NCI-H748 (cell line): ENCODE measurements around the gene MOXD1.
A peak's percentile ranks its signal among the peaks of the same experiment; 100 is the strongest.

Source experiments
- DNase-seq: peaks from one replicate; lab custom pipeline; 2025; ENCODE audit not compliant: unreplicated experiment; lab: John Stamatoyannopoulos, UW

MOXD1 gene

GRCh38 chr6:132400555-132400882 is 756 bp downstream of the MOXD1 start:
- DNase-seq, result peak; percentile 55

GRCh38 chr6:132399376-132400074 is 1.8 kb downstream of the MOXD1 start:
- no peak for DNase-seq

DNA sequence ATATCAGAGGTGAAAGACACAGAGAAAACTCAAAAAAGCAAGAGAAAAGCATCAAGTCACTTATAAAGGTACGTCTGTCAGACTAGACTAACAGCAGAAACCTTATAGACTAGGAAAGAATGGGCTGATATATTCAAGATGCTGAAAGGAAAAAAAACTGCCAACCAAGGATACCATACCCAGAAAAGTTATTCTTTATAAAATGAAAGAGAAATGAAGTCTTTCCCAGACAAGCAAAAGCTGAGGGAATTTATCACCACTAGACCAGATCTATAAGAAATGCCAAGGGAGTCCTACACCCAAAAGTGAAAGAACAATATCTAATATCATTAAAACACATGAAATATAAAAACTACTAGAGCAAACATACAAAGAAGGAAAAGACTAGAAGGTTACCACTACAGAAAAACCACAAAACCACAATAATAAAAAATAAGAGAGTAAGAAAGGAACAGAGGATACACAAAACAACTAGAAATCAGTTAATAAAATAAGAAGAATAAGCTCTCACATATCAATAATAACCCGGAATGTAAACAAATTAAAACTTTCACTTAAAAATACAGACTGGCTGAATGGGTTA is 6.2 kb downstream of the MOXD1 start:
- DNase-seq, result no peak

DNA sequence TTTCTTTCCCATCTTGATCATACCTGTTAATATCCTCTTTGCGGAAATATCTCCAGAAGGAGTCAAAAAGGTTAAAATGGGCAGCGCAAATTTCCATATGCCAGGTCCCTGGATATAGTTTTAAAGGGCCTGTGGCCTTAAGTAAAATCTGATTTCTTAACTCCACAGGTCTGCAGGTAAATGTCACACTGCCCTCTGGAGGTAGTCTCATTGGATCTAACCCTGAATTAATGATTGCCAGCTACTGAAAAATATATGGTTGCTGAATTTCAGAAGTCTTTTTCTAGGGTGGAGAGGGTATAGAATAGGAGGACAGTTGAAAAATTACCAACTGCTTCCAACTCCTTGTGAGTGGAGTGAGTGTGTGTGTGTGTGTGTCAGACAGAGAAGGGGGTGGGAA is 8.5 kb downstream of the MOXD1 start:
- DNase-seq, result peak; percentile 38

GRCh38 chr6:132392270-132392646 is 9.0 kb downstream of the MOXD1 start:
- no peak for DNase-seq

- DNase-seq, result peak; percentile 74
These were observed 9.6 kb downstream of the MOXD1 start for GRCh38 chr6:132391391-132392269.

DNA sequence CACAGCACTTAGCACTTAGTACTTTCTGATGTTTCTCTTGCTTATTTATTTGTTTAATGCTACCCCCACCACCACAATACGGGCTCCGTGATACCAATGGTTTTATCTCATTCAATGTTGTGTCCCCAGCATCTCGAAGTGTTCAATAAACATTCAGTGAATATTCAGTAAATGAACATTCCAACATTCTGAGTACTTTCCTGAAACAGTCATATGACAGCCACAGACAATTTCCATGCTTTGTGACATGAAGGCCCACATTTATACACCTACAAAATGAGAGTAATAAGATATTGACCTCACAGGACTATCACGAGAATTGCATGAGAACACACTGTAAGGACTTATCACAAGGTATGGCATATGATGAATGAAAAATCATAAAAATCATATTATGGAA is 10.8 kb downstream of the MOXD1 start:
- DNase-seq, result no peak

DNA sequence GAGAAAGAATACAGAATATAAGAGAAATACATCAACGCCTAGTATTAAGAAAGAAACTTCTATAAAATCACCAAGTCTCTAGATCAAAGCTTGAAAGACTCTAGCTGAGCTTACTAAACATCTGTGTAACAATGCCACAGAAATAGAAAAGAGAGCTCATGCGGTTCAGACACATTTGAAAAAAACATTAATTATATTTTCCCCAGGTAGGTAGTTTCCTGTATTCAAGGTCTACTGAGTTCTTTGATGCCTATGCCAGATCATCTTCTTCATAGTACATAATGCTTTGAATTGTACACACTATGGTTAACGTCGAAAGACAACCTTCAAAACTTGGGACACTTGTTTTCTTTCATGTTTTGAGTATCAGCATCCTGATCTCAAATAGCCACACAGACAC is 11.3 kb downstream of the MOXD1 start:
- no peak for DNase-seq

- DNase-seq, result no peak
These were observed 13.0 kb downstream of the MOXD1 start for GRCh38 chr6:132388291-132388690.

GRCh38 chr6:132382630-132383175 is 18.6 kb downstream of the MOXD1 start:
- DNase-seq, result peak; percentile 42

- DNase-seq, result no peak
These were observed 19.9 kb downstream of the MOXD1 start for GRCh38 chr6:132381381-132381780.

DNA sequence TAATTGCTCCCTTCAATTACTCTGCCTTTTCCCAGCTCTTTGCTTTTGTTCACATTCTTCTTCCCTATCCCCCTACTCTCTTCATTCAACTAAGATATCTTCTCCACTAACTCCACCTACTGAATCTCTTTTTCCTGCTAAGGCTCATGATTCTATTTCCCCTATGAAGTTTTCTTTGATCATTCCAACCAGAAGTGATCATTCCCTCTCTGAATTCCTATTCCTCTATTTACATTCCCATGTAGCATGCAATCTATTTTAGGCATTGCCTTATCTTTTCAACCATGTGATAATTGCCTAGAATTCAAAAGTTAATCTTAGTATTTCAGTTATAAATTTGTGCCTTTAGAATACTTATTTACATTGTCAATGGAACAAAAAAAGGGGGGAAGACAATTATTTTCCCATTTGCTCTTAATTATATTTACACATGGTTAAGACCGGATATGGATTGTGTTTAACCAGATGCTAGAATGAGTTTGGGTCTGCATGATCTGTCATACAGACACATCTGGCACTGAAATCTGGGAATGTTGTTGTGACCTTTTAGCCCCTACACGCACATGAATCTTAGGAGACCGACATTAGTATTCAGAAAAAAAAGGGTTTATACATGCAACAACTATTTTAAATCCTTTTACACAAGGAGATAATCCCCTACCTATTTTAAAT is 20.8 kb downstream of the MOXD1 start:
- DNase-seq, result peak; percentile 96

DNA sequence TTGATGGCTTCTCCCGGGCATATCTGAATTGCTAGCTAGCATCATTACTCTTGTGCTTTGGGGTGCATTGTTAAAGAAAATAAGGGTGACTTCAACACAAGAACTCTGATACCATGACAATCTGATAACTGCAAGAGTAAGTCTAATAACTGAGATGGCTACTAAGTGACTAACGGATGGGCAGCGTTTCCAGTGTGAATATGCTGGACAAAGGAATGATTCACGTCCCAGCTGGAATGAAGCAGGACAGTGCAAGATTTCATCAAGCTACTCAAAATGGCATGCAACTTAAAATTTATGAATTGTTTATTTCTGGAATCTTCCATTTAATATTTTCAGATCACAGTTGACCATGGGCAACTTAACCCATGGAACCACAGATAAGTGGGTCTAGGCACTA is 31.7 kb downstream of the MOXD1 start:
- no peak for DNase-seq

DNA sequence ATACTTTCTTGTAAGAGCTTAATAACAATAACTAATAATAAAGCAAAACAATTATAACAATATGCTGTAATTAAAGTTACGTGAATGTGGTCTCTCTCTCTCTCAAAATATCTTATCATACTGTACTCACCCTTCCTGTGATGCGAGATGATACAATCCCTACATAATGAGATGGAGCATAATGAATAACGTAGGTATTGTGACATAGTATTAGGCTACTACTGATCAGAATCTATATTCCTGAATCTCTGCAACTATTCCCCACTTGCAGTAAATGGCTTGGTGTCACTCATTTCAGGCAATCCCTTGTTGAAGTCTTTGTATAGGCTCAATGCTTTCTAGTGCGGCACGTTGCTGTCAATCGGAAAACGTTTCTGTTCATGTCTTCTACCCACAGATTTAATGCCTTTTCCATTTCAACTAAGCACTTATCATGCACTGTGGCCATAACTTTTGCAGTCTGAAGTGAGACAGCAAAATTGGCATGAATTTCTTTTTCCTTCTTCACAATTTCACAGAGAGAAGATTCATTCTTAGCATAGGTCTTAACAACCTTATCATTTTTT is 32.3 kb downstream of the MOXD1 start:
- DNase-seq, result no peak

- DNase-seq, result no peak
These were observed 35.9 kb downstream of the MOXD1 start for GRCh38 chr6:132365281-132365907.

DNA sequence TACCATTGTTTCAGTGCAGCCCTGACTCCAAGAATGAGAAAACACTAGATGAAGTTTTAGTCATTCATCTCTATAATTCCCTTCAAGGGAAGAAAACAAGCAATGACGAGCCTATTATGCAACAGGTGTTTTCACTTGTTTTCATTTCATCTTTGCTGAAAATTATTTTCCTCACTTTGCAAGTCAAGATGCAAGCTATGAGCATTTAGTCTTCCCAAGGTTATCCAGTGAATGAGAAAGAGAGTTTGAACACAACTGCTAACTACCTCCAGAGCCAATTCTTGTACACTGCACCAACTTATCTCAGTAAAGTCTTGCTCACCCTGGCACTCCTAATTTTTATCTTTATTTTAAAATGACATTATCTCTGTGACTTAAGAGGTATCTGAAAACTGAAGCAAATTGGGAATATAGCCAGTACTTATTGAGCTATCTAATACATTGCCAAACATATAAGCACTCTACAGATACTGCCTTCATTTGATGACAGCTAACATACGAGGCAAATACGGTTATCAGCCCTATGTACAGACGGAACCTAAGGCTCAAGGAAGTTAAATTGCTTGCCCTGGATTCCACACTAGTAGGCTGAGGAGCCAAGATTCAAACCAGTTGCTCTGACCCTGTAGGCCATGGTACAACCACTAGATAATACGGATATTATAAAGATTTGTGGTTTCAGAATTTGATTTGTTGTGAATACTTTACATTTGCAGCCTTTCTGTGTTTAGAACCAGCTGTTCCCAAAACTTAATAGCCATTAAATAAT is 36.8 kb downstream of the MOXD1 start:
- DNase-seq, result no peak

DNA sequence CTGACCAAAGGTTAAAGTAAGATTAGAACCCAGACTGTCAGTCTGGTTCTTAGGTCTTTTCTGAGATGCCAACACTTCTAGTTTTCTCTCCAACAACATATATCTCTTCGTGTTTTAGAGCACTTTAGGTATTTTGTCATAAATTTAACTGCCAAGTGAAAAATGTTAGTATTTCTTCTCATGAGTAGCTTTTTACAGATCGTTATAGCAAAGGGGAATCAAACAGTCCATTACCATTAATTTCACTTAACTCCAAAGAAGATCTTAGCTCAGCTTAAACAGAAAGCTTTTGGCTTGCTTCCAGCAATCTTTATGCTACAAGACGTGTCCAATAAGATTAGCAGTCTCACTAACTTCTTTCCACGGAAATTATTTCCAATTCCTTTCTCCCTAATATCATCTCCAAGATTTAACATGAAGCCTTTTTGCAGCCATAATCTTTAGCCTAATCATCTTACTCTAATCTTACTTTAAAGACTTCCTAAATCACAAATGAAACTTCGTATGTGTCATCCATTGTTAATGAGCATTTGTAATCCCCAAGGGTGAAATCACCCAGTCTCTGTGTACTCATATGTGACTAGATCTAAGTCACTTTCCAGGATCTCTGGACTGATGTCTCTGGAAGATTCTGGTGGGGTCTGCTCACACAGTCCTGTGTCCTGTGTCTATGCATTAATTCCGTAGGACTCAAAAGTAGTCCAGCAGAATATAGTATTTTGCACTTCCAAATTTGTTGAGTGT is 38.7 kb downstream of the MOXD1 start:
- no peak for DNase-seq

DNA sequence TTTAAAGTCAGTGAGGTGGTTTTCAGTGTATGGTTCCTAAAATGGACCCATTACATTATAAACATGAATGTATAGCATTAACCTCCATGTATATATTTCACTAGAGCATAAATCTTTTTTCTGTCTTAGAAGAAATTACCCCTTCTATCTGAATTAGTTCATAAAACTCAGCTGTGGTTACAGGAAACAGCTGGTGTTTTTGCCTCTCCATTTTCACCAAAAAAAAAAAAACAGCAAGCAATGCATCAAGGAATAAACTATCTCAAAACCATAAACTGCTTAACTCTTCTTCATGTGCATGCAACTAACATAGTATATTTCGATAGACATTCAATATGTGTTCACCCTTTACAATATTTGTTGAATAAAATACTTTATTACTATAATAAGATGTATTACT is 40.2 kb downstream of the MOXD1 start:
- no peak for DNase-seq

DNA sequence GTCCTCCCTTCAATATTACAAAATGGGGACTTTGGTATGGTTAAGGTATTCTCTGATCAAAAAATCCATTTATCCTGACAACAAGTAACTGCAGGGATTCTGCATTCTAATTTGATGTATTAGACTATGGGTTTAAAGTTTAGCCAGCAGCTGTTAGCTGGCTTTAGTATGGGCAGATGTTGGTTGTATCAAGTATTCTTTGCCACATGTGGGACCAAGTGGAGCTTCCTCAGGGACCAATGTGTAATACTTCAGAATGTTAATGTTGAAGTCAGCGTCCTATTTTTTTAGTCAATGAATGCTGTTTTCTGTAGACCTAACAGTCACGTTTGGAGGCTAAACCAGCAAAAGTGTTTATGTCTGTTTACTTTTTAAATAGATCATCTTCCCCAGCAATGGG is 41.4 kb downstream of the MOXD1 start:
- DNase-seq, result no peak
